ENCODE results near the gene HBS1L.
"Not testable (repeated sequence)": the region's sequence is repeated elsewhere in the genome, so short reads cannot be mapped to it uniquely, and the experiment has no call there.

The HBS1L gene

GRCh38 chr6:135062735-135063134 is 8.1 kb upstream of the HBS1L start:
- Histone ChIP-seq H3K4me1 (ENCODE audit: insufficient read depth, low read length) (no peaks in the 10 kb centered on the region), H3K27ac (ENCODE audit: low read length) (no peak overlapping the region), H3K9me3 (ENCODE audit: insufficient read depth, low read length, severe bottlenecking) (no peaks in the 10 kb centered on the region), H2AFZ (ENCODE audit: low read depth, low read length) (no peak overlapping the region), H3K9ac (ENCODE audit: low read depth, low read length) (no peak overlapping the region), H3K4me3 (ENCODE audit: low read depth in 1 of 2, low read length in 2 of 2) (no peak overlapping the region), H4K20me1 (ENCODE audit: insufficient read depth, low read length) (no peaks in the 10 kb centered on the region), H3K4me2 (ENCODE audit: insufficient read depth, low read length) (no peak overlapping the region), H3K79me2 (ENCODE audit: insufficient read depth, low read length) (no peaks in the 10 kb centered on the region), H3K27me3 (ENCODE audit: insufficient read depth, low read length, poor library complexity) (no peaks in the 10 kb centered on the region), H3K36me3 (ENCODE audit: insufficient read depth, low read length) (no peaks in the 10 kb centered on the region)
- no peak for DNase-seq
- TF ChIP-seq EZH2 (IDR thresholded peaks at IDR 0.05; ENCODE audit: borderline replicate concordance, low read depth, low read length, severe bottlenecking) (no peak), CTCF (IDR thresholded peaks at IDR 0.05; ENCODE audit: borderline replicate concordance, extremely low read depth, low read length, poor library complexity, severe bottlenecking) (no peak)
- no peak for ATAC-seq (ENCODE audit: insufficient read depth, low read depth)

GRCh38 chr6:135060076-135060475 is 5.5 kb upstream of the HBS1L start:
- Histone ChIP-seq H4K20me1 (ENCODE audit: insufficient read depth, low read length) (no peaks in the 10 kb centered on the region), H3K27ac (ENCODE audit: low read length) (no peak overlapping the region), H3K4me1 (ENCODE audit: insufficient read depth, low read length) (peaks cover 13% of the 10 kb centered on the region), H3K9me3 (ENCODE audit: insufficient read depth, low read length, severe bottlenecking) (no peaks in the 10 kb centered on the region), H2AFZ (ENCODE audit: low read depth, low read length) (no peak overlapping the region), H3K9ac (ENCODE audit: low read depth, low read length) (no peak overlapping the region), H3K36me3 (ENCODE audit: insufficient read depth, low read length) (no peaks in the 10 kb centered on the region), H3K4me2 (ENCODE audit: insufficient read depth, low read length) (no peak overlapping the region), H3K79me2 (ENCODE audit: insufficient read depth, low read length) (peaks cover 6% of the 10 kb centered on the region), H3K27me3 (ENCODE audit: insufficient read depth, low read length, poor library complexity) (no peaks in the 10 kb centered on the region), H3K4me3 (ENCODE audit: low read depth in 1 of 2, low read length in 2 of 2) (no peak overlapping the region)
- DNase-seq = no peak
- ATAC-seq (ENCODE audit: insufficient read depth, low read depth) = no peak
- TF ChIP-seq CTCF (IDR thresholded peaks at IDR 0.05; ENCODE audit: borderline replicate concordance, extremely low read depth, low read length, poor library complexity, severe bottlenecking) (no peak), EZH2 (IDR thresholded peaks at IDR 0.05; ENCODE audit: borderline replicate concordance, low read depth, low read length, severe bottlenecking) (no peak)

GRCh38 chr6:135058299-135058698 is 3.7 kb upstream of the HBS1L start:
- ATAC-seq (ENCODE audit: insufficient read depth, low read depth); DNase-seq; H2AFZ ChIP-seq (ENCODE audit: low read depth, low read length); H3K4me2 ChIP-seq (ENCODE audit: insufficient read depth, low read length); H3K9ac ChIP-seq (ENCODE audit: low read depth, low read length); H3K27me3 ChIP-seq (ENCODE audit: insufficient read depth, low read length, poor library complexity); H3K9me3 ChIP-seq (ENCODE audit: insufficient read depth, low read length, severe bottlenecking); H3K36me3 ChIP-seq (ENCODE audit: insufficient read depth, low read length); H4K20me1 ChIP-seq (ENCODE audit: insufficient read depth, low read length); H3K4me3 ChIP-seq (ENCODE audit: low read depth in 1 of 2, low read length in 2 of 2); H3K27ac ChIP-seq (ENCODE audit: low read length): not testable (repeated sequence)
- Histone ChIP-seq H3K79me2 (ENCODE audit: insufficient read depth, low read length) (peaks cover 22% of the 10 kb centered on the region), H3K4me1 (ENCODE audit: insufficient read depth, low read length) (peaks cover 22% of the 10 kb centered on the region)

GRCh38 chr6:135056632-135057031 is 2.0 kb upstream of the HBS1L start:
- Histone ChIP-seq H3K4me1 (ENCODE audit: insufficient read depth, low read length) (peaks cover 39% of the 10 kb centered on the region), H4K20me1 (ENCODE audit: insufficient read depth, low read length) (peaks cover 25% of the 10 kb centered on the region), H3K27me3 (ENCODE audit: insufficient read depth, low read length, poor library complexity) (no peaks in the 10 kb centered on the region), H3K4me3 (ENCODE audit: low read depth in 1 of 2, low read length in 2 of 2) (no peak overlapping the region), H2AFZ (ENCODE audit: low read depth, low read length) (no peak overlapping the region), H3K9ac (ENCODE audit: low read depth, low read length) (no peak overlapping the region), H3K27ac (ENCODE audit: low read length) (no peak overlapping the region), H3K79me2 (ENCODE audit: insufficient read depth, low read length) (peaks cover 38% of the 10 kb centered on the region), H3K36me3 (ENCODE audit: insufficient read depth, low read length) (peaks cover 7% of the 10 kb centered on the region), H3K9me3 (ENCODE audit: insufficient read depth, low read length, severe bottlenecking) (no peaks in the 10 kb centered on the region), H3K4me2 (ENCODE audit: insufficient read depth, low read length) (no peak overlapping the region)
- TF ChIP-seq CTCF (IDR thresholded peaks at IDR 0.05; ENCODE audit: borderline replicate concordance, extremely low read depth, low read length, poor library complexity, severe bottlenecking) (no peak), EZH2 (IDR thresholded peaks at IDR 0.05; ENCODE audit: borderline replicate concordance, low read depth, low read length, severe bottlenecking) (no peak)
- ATAC-seq (ENCODE audit: insufficient read depth, low read depth) (no peak), DNase-seq (no peak)

Data from DND-41 (cell line).